ENCODE results near the gene OR52I1. TPM values are rescaled to one million over a fixed set of nuclear protein-coding genes. Genes with fewer than 3 reads are reported as not detected.

Gene OR52I1, protein sequence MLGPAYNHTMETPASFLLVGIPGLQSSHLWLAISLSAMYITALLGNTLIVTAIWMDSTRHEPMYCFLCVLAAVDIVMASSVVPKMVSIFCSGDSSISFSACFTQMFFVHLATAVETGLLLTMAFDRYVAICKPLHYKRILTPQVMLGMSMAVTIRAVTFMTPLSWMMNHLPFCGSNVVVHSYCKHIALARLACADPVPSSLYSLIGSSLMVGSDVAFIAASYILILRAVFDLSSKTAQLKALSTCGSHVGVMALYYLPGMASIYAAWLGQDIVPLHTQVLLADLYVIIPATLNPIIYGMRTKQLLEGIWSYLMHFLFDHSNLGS
- total RNA-seq, result not detected in 2 replicates

GRCh38 chr11:4593739-4594138 lies at the start of gene OR52I1:
Gene OR52I1, plus strand, starts transcription at chr11:4594039. Its CDS starts 0 bp downstream, at chr11:4594039.

DNA sequence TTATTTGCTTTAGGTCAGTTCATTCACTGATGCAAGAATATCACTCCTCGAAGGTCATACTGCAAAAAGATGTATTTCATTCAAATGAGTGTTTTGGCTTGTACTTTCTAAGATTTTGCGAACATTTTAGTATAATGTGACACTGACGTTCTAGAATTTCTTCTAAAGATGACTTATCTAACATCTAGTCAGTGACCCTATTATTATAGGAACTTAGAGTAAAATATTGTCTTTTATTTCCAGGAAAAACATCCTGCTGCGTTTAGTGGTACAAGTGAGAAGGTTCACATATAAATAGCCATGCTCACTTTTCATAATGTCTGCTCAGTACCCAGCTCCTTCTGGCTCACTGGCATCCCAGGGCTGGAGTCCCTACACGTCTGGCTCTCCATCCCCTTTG lies 48.9 kb upstream of the OR52I1 start, which contains the start of gene OR52M1:
TSS of gene OR52M1 (plus strand) at position 301 of the 400 bp plus-strand sequence. CDS start at position 301, 0 bp downstream.

GRCh38 chr11:4581443-4581842 lies 12.4 kb upstream of the OR52I1 start, which contains the start of gene OR52I2:
Gene OR52I2, plus strand, starts transcription at chr11:4581743.

GRCh38 chr11:4607781-4608666 lies 14.2 kb downstream of the OR52I1 start, which contains the start of gene TRIM68:
Gene TRIM68, minus strand, starts transcription at chr11:4608231. Its CDS starts 2,727 bp downstream, at chr11:4605504.

DNA sequence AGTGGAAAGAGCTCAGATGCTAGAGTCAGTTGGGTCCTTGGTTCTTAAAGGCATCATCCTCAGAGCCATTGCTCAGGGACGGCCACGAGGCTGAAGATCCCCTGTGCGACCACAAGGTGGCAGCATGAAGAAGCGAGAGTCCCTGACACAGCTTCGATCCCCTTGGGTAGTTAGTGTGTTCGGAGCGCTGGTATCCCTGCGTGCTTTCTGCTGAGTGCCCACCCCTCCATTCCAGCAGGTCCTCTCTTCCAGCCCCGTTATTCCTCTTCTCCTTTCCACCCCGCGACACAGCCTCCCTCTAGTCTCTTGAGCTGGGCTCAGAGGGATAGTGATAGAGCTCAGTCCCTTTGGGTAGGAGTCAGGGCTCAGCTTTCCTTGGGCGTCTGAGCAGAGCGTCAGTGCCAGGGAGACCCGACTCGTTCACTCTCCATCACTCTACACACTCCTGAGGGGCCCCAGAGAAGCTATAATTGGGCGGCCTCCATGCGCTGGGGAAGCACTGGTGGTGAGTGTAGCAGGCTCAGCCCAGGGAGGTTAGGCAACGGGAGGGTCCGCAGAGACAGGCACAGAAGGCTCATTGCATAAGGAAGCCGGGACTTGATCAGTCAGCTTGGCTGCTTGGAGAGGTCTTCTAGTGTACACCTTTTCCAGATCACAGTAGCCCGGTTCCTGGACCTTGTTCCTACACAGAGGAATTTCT lies 43.3 kb downstream of the OR52I1 start, which contains the start of gene OR51D1:
TSS of gene OR51D1 (plus strand) at position 516 of the 700 bp plus-strand sequence. CDS start 2,314 bp downstream, outside the sequence.

DNA sequence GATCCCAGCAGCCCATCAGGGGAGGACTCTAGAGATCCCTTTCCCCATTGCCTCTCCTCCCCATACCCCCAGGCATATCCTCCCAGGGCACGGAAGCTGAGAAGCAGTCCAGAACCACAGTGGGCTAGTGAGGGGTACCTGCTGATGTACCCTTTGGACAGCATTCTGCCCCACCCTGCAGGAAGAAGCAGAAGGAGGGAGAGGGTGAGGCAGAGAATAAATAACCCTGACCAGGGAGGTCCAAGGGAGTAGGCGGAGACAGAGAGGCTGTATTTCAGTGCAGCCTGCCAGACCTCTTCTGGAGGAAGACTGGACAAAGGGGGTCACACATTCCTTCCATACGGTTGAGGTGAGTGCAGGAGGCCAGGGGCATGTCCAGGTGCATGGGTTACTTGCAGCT lies 49.8 kb downstream of the OR52I1 start, which contains the start of gene OR51E1:
TSS of gene OR51E1 (plus strand) at position 301 of the 400 bp plus-strand sequence. CDS start 8,545 bp downstream, outside the sequence.

Other genes starting within 250 kb of the OR52I1 start
- not detected in 2 replicates for gene OR52B4, start 225.7 kb upstream of the OR52I1 start, total RNA-seq
- 18.6 and 25.5 TPM in 2 replicates for gene TRIM21, start 200.3 kb upstream of the OR52I1 start, total RNA-seq
- gene OR52K2, start 144.7 kb upstream of the OR52I1 start, total RNA-seq, result not detected in 2 replicates
- gene OR52K1, start 111.4 kb upstream of the OR52I1 start, total RNA-seq, result not detected in 2 replicates
- gene OR52M1, start 48.8 kb upstream of the OR52I1 start, total RNA-seq, result not detected in 2 replicates
- gene OR52I2, start 12.3 kb upstream of the OR52I1 start, total RNA-seq, result not detected in 2 replicates
- gene TRIM68, start 14.2 kb downstream of the OR52I1 start, total RNA-seq, result 7.7 and 11.0 TPM in 2 replicates
- gene OR51D1, start 43.4 kb downstream of the OR52I1 start, total RNA-seq, result not detected in 2 replicates
- not detected in 2 replicates for gene OR51E1, start 49.9 kb downstream of the OR52I1 start, total RNA-seq
- gene OR51E2, start 103.8 kb downstream of the OR52I1 start, total RNA-seq, result 0.19 and 0.56 TPM in 2 replicates
- not detected in 2 replicates for gene MMP26, start 110.7 kb downstream of the OR52I1 start, total RNA-seq
- not detected in 2 replicates for gene OR51F1, start 175.9 kb downstream of the OR52I1 start, total RNA-seq
- not detected in 2 replicates for gene OR52R1, start 210.3 kb downstream of the OR52I1 start, total RNA-seq
- not detected in 2 replicates for gene OR51F2, start 227.3 kb downstream of the OR52I1 start, total RNA-seq

All from regular cardiac myocyte (primary cell).